Spleen (tissue), 7 donors: Measurements from ENCODE around the gene ATP11C.

Source experiments
- CTCF ChIP-seq, 11 experiments: fragments of 200-600 bp in 7 of 11; fragments of 450-650 bp in 4 of 11; sonication (generic) in 4 of 11; IDR thresholded peaks in 8 of 11; conservative IDR thresholded peaks in 3 of 11; 1 replicate in 7 of 11; 2 replicates in 4 of 11; pipeline versions ENCODE4 v1.4.0 to v1.8.0; 2016 to 2021; ENCODE audit warnings: antibody characterized with exemption in 11 of 11, inconsistent platforms in 4 of 11, mild to moderate bottlenecking in 1 of 11
- POLR2A ChIP-seq, 3 donors: fragments of 450-650 bp; IDR thresholded peaks; one replicate each; pipeline ENCODE4 v1.5.1; 2017; ENCODE audit warnings: antibody characterized with exemption in 3 of 3, mild to moderate bottlenecking in 1 of 3
- donor health status: DM: no; HTN: no; CAD: no; lungs with moderate emphysema.
- donor health status: DM: no; HTN: no; CAD: no.
- donor health status: DM: no; HTN: no; CAD: no.

- no peak for TF ChIP-seq CTCF (IDR thresholded peaks at IDR 0.05 in 8 of 11, conservative IDR thresholded peaks at IDR 0.05 in 3 of 11)
- TF ChIP-seq POLR2A (IDR thresholded peaks at IDR 0.05), result no peak
Measured at GRCh38 chrX:139826065-139827044, 106.5 kb downstream of the ATP11C start.
